NT2/D1 (cell line): ENCODE measurements around the gene XG.
"Not testable (repeated sequence)": the region's sequence is repeated elsewhere in the genome, so short reads cannot be mapped to it uniquely, and the experiment has no call there.

Source experiments
- DNase-seq: peaks from one replicate; pipeline ENCODE4 v3.0.0-alpha.2; 2011; ENCODE audit warnings: low read depth, low spot score
- H3K27me3 ChIP-seq: 2 replicates; pipeline ENCODE4 v1.6.0; 2011; ENCODE audit warnings: mild to moderate bottlenecking; ENCODE audit not compliant: insufficient read length, insufficient read depth
- H3K36me3 ChIP-seq: 2 replicates; pipeline ENCODE4 v1.6.1; 2011; ENCODE audit warnings: mild to moderate bottlenecking, low read length, mixed read lengths; ENCODE audit not compliant: insufficient read depth, insufficient read length
- H3K4me1 ChIP-seq: 2 replicates; pipeline ENCODE4 v1.5.1; 2011; ENCODE audit not compliant: insufficient read depth, insufficient read length
- H3K4me3 ChIP-seq: 2 replicates; pipeline ENCODE4 v1.5.1; 2011; ENCODE audit warnings: low read depth; ENCODE audit not compliant: insufficient read length
- H3K9ac ChIP-seq: 2 replicates; pipeline ENCODE4 v1.6.0; 2011; ENCODE audit warnings: low read depth; ENCODE audit not compliant: insufficient read length
- H3K9me3 ChIP-seq: 2 replicates; pipeline ENCODE4 v1.5.1; 2011; ENCODE audit warnings: mild to moderate bottlenecking, low read length; ENCODE audit not compliant: insufficient read depth
- SUZ12 ChIP-seq: IDR thresholded peaks from 2 replicates; pipeline ENCODE4 v1.6.1; 2011; ENCODE audit not compliant: insufficient read length, insufficient read depth; ENCODE audit errors: extremely low read depth
- YY1 ChIP-seq: IDR thresholded peaks from 2 replicates; pipeline ENCODE4 v1.6.1; 2011; ENCODE audit not compliant: insufficient read length, insufficient read depth
- ZNF274 ChIP-seq: IDR thresholded peaks from 2 replicates; pipeline ENCODE4 v1.6.1; 2011; ENCODE audit warnings: mild to moderate bottlenecking, low read depth, low read length

Gene XG

GRCh38 chrX:2799369-2799768 is 47.5 kb downstream of the XG start:
- Histone ChIP-seq H3K9me3 (no peaks in the 10 kb centered on the region), H3K4me3 (no peak overlapping the region), H3K4me1 (peaks cover 2% of the 10 kb centered on the region), H3K9ac (no peak overlapping the region), H3K27me3 (no peaks in the 10 kb centered on the region), H3K36me3 (no peaks in the 10 kb centered on the region)
- TF ChIP-seq ZNF274 (no peak), SUZ12 (no peak), YY1 (no peak)
- DNase-seq, result no peak

- not testable (repeated sequence) for H3K4me3 ChIP-seq, H3K27me3 ChIP-seq, H3K36me3 ChIP-seq, H3K9ac ChIP-seq, H3K9me3 ChIP-seq, DNase-seq, H3K4me1 ChIP-seq
These were observed 48.1 kb downstream of the XG start for GRCh38 chrX:2799980-2800379.

- no peak overlapping the region for H3K4me3 ChIP-seq
- no peak for DNase-seq
These were observed 49.4 kb downstream of the XG start for GRCh38 chrX:2801223-2801622.

GRCh38 chrX:2802376-2803090 is 50.7 kb downstream of the XG start:
- H3K9me3 ChIP-seq, H3K4me3 ChIP-seq, H3K27me3 ChIP-seq, H3K36me3 ChIP-seq, H3K4me1 ChIP-seq, DNase-seq, H3K9ac ChIP-seq: not testable (repeated sequence)

More at GRCh38 chrX:2801223-2801622, 49.4 kb downstream of the XG start:
- no peaks in the 10 kb centered on the region for H3K27me3 ChIP-seq
- no peaks in the 10 kb centered on the region for H3K36me3 ChIP-seq
- H3K4me1 ChIP-seq, result peaks cover 2% of the 10 kb centered on the region
- no peaks in the 10 kb centered on the region for H3K9me3 ChIP-seq
- no peak overlapping the region for H3K9ac ChIP-seq
- TF ChIP-seq ZNF274 (no peak), YY1 (no peak), SUZ12 (no peak)

GRCh38 chrX:2803486-2803885 is 51.6 kb downstream of the XG start:
- H3K27me3 ChIP-seq, H3K36me3 ChIP-seq, H3K4me1 ChIP-seq, H3K9me3 ChIP-seq, H3K4me3 ChIP-seq, DNase-seq, H3K9ac ChIP-seq: not testable (repeated sequence)

GRCh38 chrX:2804106-2804843 is 52.4 kb downstream of the XG start:
- H3K4me3 ChIP-seq, H3K27me3 ChIP-seq, H3K9me3 ChIP-seq, H3K4me1 ChIP-seq, H3K36me3 ChIP-seq: not testable (repeated sequence)
- peak overlapping the region; percentile 21 for H3K9ac ChIP-seq
- DNase-seq, result peak; percentile 61

- DNase-seq, H3K36me3 ChIP-seq, H3K4me3 ChIP-seq, H3K4me1 ChIP-seq, H3K9me3 ChIP-seq, H3K27me3 ChIP-seq: not testable (repeated sequence)
- H3K9ac ChIP-seq, result peak overlapping the region; percentile 61
These were observed 53.0 kb downstream of the XG start for GRCh38 chrX:2804858-2805257.

GRCh38 chrX:2811271-2811670 is 59.4 kb downstream of the XG start:
- H3K4me3 ChIP-seq, result no peak overlapping the region
- TF ChIP-seq SUZ12 (no peak), ZNF274 (no peak), YY1 (no peak)
- DNase-seq, result no peak
- no peaks in the 10 kb centered on the region for H3K36me3 ChIP-seq
- peaks cover 7% of the 10 kb centered on the region for H3K4me1 ChIP-seq
- no peaks in the 10 kb centered on the region for H3K9me3 ChIP-seq
- no peaks in the 10 kb centered on the region for H3K27me3 ChIP-seq
- no peak overlapping the region for H3K9ac ChIP-seq

GRCh38 chrX:2812161-2812907 is 60.5 kb downstream of the XG start:
- not testable (repeated sequence) for H3K4me3 ChIP-seq, H3K9ac ChIP-seq, H3K36me3 ChIP-seq, H3K4me1 ChIP-seq, H3K27me3 ChIP-seq, H3K9me3 ChIP-seq, DNase-seq
